ENCODE data around the gene C14orf180. TPM values are rescaled to one million over a fixed set of nuclear protein-coding genes. Genes with fewer than 3 reads are reported as not detected.
A peak's percentile ranks its signal among the peaks of the same experiment; 100 is the strongest.

Gene C14orf180
- total RNA-seq, 1 experiment from 2014 or later: not detected

DNA sequence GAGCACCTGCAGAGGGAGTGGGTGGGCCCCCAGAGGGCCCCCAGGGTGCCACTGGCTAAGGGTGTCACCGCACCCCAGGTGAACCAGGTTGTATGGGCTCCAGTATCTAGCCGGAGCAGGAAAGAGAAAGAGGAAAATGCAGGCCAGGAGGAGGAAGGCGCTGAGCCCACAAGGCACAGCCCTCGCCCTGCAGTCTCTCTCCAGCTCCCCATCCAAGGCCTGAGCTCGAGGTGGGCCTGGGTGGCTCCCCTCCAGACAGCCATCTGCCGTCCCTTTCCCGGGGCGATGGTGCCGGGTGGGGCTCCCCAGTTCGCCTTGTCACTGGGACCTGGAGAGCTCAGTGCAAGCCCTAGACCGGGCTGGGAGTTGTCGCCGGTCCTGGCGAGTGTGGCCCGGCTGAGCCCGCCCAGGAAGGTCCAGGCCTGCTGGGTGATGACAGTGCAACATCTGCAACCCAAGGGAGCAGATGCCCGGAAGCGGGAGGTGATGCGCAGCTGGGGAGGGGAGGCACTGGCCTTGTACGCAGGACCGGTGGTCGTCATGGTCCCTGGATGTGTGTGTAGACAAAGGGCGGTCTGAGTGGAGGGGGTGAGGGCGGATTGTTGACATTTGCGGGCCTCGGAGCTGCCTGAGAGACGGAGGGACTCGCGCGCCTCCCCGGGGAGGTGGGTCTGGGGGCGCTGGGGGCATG is 24.3 kb downstream of the C14orf180 start:
- Histone ChIP-seq H2BK12ac (ENCODE audit: insufficient read length, low read depth, low read length) (no peak overlapping the region), H3K23me2 (ENCODE audit: insufficient read length, low read depth, low read length, poor library complexity, severe bottlenecking) (peaks cover 7% of the 10 kb centered on the region), H3K23ac (ENCODE audit: insufficient read length, low read depth, low read length) (no peak overlapping the region), H3K4me2 (ENCODE audit: insufficient read depth, insufficient read length, low read length) (peak overlapping the region; percentile 56), H3K27me3 (ENCODE audit: insufficient read depth, low read length) (peaks cover 2% of the 10 kb centered on the region; the same call in 1 of the 2 replicates), H3K79me2 (ENCODE audit: insufficient read depth, low read length) (no peaks in the 10 kb centered on the region), H4K20me1 (ENCODE audit: control insufficient read depth, insufficient read depth, insufficient read length) (no peaks in the 10 kb centered on the region), H3K27ac (ENCODE audit: insufficient read length, low read depth, low read length) (no peak overlapping the region), H3K18ac (ENCODE audit: insufficient read length, low read depth, low read length) (no peak overlapping the region), H2BK15ac (ENCODE audit: low read depth, low read length) (no peak overlapping the region), H4K5ac (ENCODE audit: insufficient read length, low read depth, low read length) (no peak overlapping the region), H3K4ac (ENCODE audit: low read depth, low read length) (no peak overlapping the region), H3K9ac (ENCODE audit: extremely low read depth, insufficient read length, low read length) (no peak overlapping the region), H4K8ac (replicated peaks; ENCODE audit: insufficient read length, low read depth, low read length) (no peak overlapping the region), H3T11ph (ENCODE audit: low read length) (no peak overlapping the region), H2AK5ac (ENCODE audit: insufficient read length, low read length) (no peak overlapping the region), H3K4me1 (ENCODE audit: insufficient read depth, low read length) (no peaks in the 10 kb centered on the region), H4K91ac (ENCODE audit: insufficient read length, low read depth, low read length) (no peak overlapping the region), H2AFZ (ENCODE audit: low read length) (no peak overlapping the region), H3K14ac (ENCODE audit: insufficient read depth, low read length) (no peak overlapping the region; the same call in 1 of the 2 replicates), H2BK5ac (ENCODE audit: insufficient read length, low read length) (no peak overlapping the region), H3K56ac (ENCODE audit: insufficient read length, low read depth, low read length) (no peak overlapping the region), H3K79me1 (ENCODE audit: insufficient read depth, low read depth, low read length, poor library complexity, severe bottlenecking) (no peaks in the 10 kb centered on the region), H3K9me3 (ENCODE audit: control insufficient read depth, low read depth, low read length) (no peaks in the 10 kb centered on the region), H2BK120ac (ENCODE audit: low read depth, low read length, poor library complexity, severe bottlenecking) (no peak overlapping the region), H2BK20ac (ENCODE audit: low read depth, low read length, poor library complexity, severe bottlenecking) (no peak overlapping the region)
- Mint-ChIP-seq H3K4me3 (peak overlapping the region; percentile 67 to 77), H3K36me3 (ENCODE audit: insufficient read depth in 1 of 3, low read depth in 3 of 3) (no peaks in the 10 kb centered on the region; a peak in 1 of 7 replicates), H3K9me3 (peaks cover 0 to 6% of the 10 kb centered on the region in 2 experiments; a peak in 2 of 5 replicates), H3K4me1 (peaks cover 7 to 17% of the 10 kb centered on the region in 2 experiments), H3K27me3 (ENCODE audit: low read depth) (peaks cover 68% of the 10 kb centered on the region), H3K27ac (no peak overlapping the region)
- WGBS (ENCODE audit: extremely low coverage, insufficient read length, low lambda C conversion rate): no CpG with 5 or more reads among the region's 32 CpGs
- peak; percentile 37 for DNase-seq
- TF ChIP-seq, protein P1, sequence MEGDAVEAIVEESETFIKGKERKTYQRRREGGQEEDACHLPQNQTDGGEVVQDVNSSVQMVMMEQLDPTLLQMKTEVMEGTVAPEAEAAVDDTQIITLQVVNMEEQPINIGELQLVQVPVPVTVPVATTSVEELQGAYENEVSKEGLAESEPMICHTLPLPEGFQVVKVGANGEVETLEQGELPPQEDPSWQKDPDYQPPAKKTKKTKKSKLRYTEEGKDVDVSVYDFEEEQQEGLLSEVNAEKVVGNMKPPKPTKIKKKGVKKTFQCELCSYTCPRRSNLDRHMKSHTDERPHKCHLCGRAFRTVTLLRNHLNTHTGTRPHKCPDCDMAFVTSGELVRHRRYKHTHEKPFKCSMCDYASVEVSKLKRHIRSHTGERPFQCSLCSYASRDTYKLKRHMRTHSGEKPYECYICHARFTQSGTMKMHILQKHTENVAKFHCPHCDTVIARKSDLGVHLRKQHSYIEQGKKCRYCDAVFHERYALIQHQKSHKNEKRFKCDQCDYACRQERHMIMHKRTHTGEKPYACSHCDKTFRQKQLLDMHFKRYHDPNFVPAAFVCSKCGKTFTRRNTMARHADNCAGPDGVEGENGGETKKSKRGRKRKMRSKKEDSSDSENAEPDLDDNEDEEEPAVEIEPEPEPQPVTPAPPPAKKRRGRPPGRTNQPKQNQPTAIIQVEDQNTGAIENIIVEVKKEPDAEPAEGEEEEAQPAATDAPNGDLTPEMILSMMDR (conservative IDR thresholded peaks at IDR 0.05): no peak

Measured in H9 (cell line).